Endothelial cell of umbilical vein (primary cell): ENCODE results near the gene HIVEP1. TPM values are rescaled to one million over a fixed set of nuclear protein-coding genes. Genes with fewer than 3 reads are reported as not detected.

Experiments
- BruUV-seq: library from RNA; stranded (reverse); fragments of 400-500 nt; replicated peaks from 2 replicates; lab custom pipeline; 2021; lab: Mats Ljungman, UMichigan
- CTCF ChIA-PET: fragments of 300-600, 350-600 bp; sonication (Branson Sonifier 250); formaldehyde crosslinking; loops from one replicate; lab custom pipeline; 2021; ENCODE audit warnings: antibody characterized with exemption, inconsistent platforms; lab: Charles Lee
- POLR2A ChIA-PET: fragments of 300-600, 350-600 bp; sonication (Branson Sonifier 250); formaldehyde crosslinking; loops from one replicate; lab custom pipeline; 2021; ENCODE audit warnings: antibody characterized with exemption, inconsistent platforms; lab: Charles Lee
- DNase-seq: peaks from one replicate; pipeline ENCODE4 v3.0.0-alpha.2; 2011; ENCODE audit warnings: low read depth, low spot score
- FAIRE-seq: peaks from 2 replicates; lab custom pipeline; 2011; peaks lifted over from hg19 to GRCh38; lab: Jason Lieb, UNC
- H2AFZ ChIP-seq: 2 replicates; pipeline ENCODE4 v1.6.0; 2012; ENCODE audit warnings: low read depth, low read length, control low read depth, inconsistent platforms
- H3K27ac ChIP-seq: 2 replicates; pipeline ENCODE4 v1.5.1; 2011; ENCODE audit warnings: low read depth, mild to moderate bottlenecking, control low read depth, low read length, moderate library complexity; ENCODE audit not compliant: insufficient read depth
- H3K27me3 ChIP-seq, 2 experiments: 2 replicates each; pipeline versions ENCODE4 v1.6.0 to v1.6.1; 2011; ENCODE audit warnings: low read length in 2 of 2, mixed read lengths in 1 of 2; ENCODE audit not compliant: control insufficient read depth in 2 of 2, insufficient read depth in 2 of 2
- H3K36me3 ChIP-seq, 2 experiments: 2 replicates in 1 of 2; 3 replicates in 1 of 2; pipeline ENCODE4 v1.5.1; 2011; ENCODE audit warnings: low read length in 2 of 2, mild to moderate bottlenecking in 1 of 2, moderate library complexity in 1 of 2; ENCODE audit not compliant: control insufficient read depth in 2 of 2, insufficient read depth in 2 of 2; ENCODE audit errors: extremely low read depth in 1 of 2
- H3K4me1 ChIP-seq: 3 replicates; pipeline ENCODE4 v1.5.1; 2011; ENCODE audit warnings: mild to moderate bottlenecking, low read length; ENCODE audit not compliant: control insufficient read depth, insufficient read depth; ENCODE audit errors: extremely low read depth
- H3K4me2 ChIP-seq: 2 replicates; pipeline ENCODE4 v1.6.1; 2011; ENCODE audit warnings: low read length, control low read depth, mixed read lengths; ENCODE audit not compliant: insufficient read depth
- H3K4me3 ChIP-seq, 3 experiments: fragments of 200-600 bp in 1 of 3; sonication (generic), shearing (Covaris generic) in 1 of 3; replicated peaks in 1 of 3; 2 replicates each; pipeline ENCODE4 v1.5.1; 2011 to 2016; ENCODE audit warnings: control low read depth in 3 of 3, low read length in 3 of 3, mild to moderate bottlenecking in 2 of 3, inconsistent platforms in 1 of 3, low read depth in 1 of 3, moderate library complexity in 1 of 3; ENCODE audit not compliant: insufficient read depth in 1 of 3
- H3K79me2 ChIP-seq: 2 replicates; pipeline ENCODE4 v1.6.0; 2012; ENCODE audit warnings: low read length, inconsistent platforms; ENCODE audit not compliant: control insufficient read depth, insufficient read depth
- H3K9ac ChIP-seq: replicated peaks from 2 replicates; pipeline ENCODE3; 2011; ENCODE audit warnings: low read length, control low read depth; ENCODE audit not compliant: insufficient read depth; ENCODE audit errors: extremely low read depth
- H3K9me1 ChIP-seq: replicated peaks from 3 replicates; pipeline ENCODE4 v1.6.0; 2011; ENCODE audit warnings: mild to moderate bottlenecking, low read length; ENCODE audit not compliant: control insufficient read depth, insufficient read depth; ENCODE audit errors: extremely low read depth
- H3K9me3 ChIP-seq: replicated peaks from 2 replicates; pipeline ENCODE4 v1.5.1; 2012; ENCODE audit warnings: low read length, inconsistent platforms; ENCODE audit not compliant: control insufficient read depth, insufficient read depth
- H4K20me1 ChIP-seq: replicated peaks from 2 replicates; pipeline ENCODE3; 2011; ENCODE audit warnings: mild to moderate bottlenecking, low read length; ENCODE audit not compliant: control insufficient read depth, insufficient read depth; ENCODE audit errors: extremely low read depth
- CTCF ChIP-seq, 2 donors: IDR thresholded peaks; 1 replicate in 1 of 2; 2 replicates in 1 of 2; pipeline ENCODE4 v1.5.1; 2011; ENCODE audit warnings: low read length in 2 of 2, mild to moderate bottlenecking in 2 of 2, moderate library complexity in 2 of 2, control low read depth in 1 of 2, inconsistent platforms in 1 of 2, low read depth in 1 of 2; ENCODE audit not compliant: insufficient read depth in 1 of 2; ENCODE audit errors: extremely low read depth in 1 of 2
- EZH2 ChIP-seq: IDR thresholded peaks from 2 replicates; pipeline ENCODE4 v1.6.1; 2012; ENCODE audit warnings: borderline replicate concordance, low read depth, mild to moderate bottlenecking, moderate library complexity, low read length, inconsistent platforms; ENCODE audit not compliant: severe bottlenecking
- FOS ChIP-seq: IDR thresholded peaks from 2 replicates; pipeline ENCODE4 v1.6.1; 2011; ENCODE audit warnings: mild to moderate bottlenecking, low read length, moderate library complexity, borderline replicate concordance; ENCODE audit not compliant: insufficient read depth
- GATA2 ChIP-seq: IDR thresholded peaks from 2 replicates; pipeline ENCODE4 v1.7.0; 2011; ENCODE audit warnings: low read depth, mild to moderate bottlenecking, moderate library complexity, mixed read lengths, low read length; ENCODE audit not compliant: insufficient read length, insufficient read depth
- JUN ChIP-seq: IDR thresholded peaks from 2 replicates; pipeline ENCODE4 v1.6.1; 2011; ENCODE audit warnings: borderline replicate concordance, low read depth; ENCODE audit not compliant: insufficient read length, insufficient read depth
- MAX ChIP-seq: IDR thresholded peaks from 2 replicates; pipeline ENCODE4 v1.6.1; 2011; ENCODE audit not compliant: insufficient read depth, insufficient read length
- MYC ChIP-seq: IDR thresholded peaks from one replicate; pipeline ENCODE4 v1.6.1; 2011; ENCODE audit warnings: mild to moderate bottlenecking, low read depth, low read length
- POLR2A ChIP-seq: IDR thresholded peaks from 2 replicates; pipeline ENCODE4 v1.6.1; 2012; ENCODE audit warnings: low read depth, mild to moderate bottlenecking, control low read depth, low read length
- POLR2AphosphoS5 ChIP-seq: IDR thresholded peaks from 2 replicates; pipeline ENCODE4 v1.6.1; 2012; ENCODE audit warnings: low read depth, mild to moderate bottlenecking, control low read depth, low read length, moderate library complexity; ENCODE audit not compliant: insufficient read depth
- dilution Hi-C: fragments of 300-500 bp; cut with MboI; formaldehyde crosslinking; loops from one replicate; pipeline ENCODE4 v1.15.0; 2019; ENCODE audit warnings: low sequenced_read_pairs; ENCODE audit not compliant: extremely low pct_ligation_motif_present
- intact Hi-C: fragments of 100-400 bp; cut with micrococcal nuclease; formaldehyde crosslinking; loops from one replicate; pipeline ENCODE4 v1.10.0; 2022
- polyA plus RNA-seq, 4 experiments: library from polyadenylated mRNA; depleted of rRNA in 3 of 4; stranded (reverse) in 3 of 4; unstranded in 1 of 4; fragments of >200 nt; gene quantifications; 2 replicates each; pipeline versions ENCODE4 v1.2.1 to v1.2.3, GENCODE V29; 2011 to 2012; ENCODE audit warnings: missing spikeins in 1 of 4
- total RNA-seq: library from RNA; stranded (reverse); gene quantifications from 2 replicates; pipeline ENCODE4 v1.2.3, GENCODE V29; 2021

Gene HIVEP1
- total and polyA plus RNA-seq, 2 donors (not counting 3 experiments of a cell fraction or from before 2014, with no cell fraction given), result 33.5 to 49.2 TPM

DNA sequence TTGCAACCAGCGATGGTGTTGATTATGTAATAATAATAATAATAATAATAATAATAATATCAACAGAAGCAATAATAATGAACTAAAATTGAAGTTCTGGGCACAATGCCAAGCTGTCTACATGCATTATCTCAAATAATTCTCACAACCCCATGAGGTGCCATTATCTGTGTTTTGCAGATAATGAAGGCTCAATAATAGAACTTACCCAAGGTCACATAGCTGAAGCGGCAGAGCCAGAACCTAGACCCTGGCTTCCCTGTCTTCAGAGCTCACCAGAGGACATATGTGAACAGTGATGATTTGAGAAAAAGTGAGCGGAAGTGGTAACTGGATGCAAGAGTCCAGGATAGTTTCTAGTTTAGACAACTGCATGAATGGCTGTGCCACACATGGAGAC is 91.0 kb downstream of the HIVEP1 start:
- POLR2A ChIA-PET, result interaction anchor here (0.8 kb wide), 1 partner anchor 90 kb away, joined by 4 read pairs; no protein-coding TSS in a partner anchor
- intact Hi-C loops, result no loop called here

More for the DNA sequence above, 91.0 kb downstream of the HIVEP1 start:
- CTCF ChIA-PET, result interaction anchor here (1.3 kb wide), 1 partner anchor 21 kb away, joined by 3 read pairs; no protein-coding TSS in a partner anchor
- no peak for TF ChIP-seq EZH2
- no peak for TF ChIP-seq JUN
- TF ChIP-seq MAX, result no peak
- no peak for TF ChIP-seq POLR2A
- TF ChIP-seq POLR2AphosphoS5, result no peak
- no peak for TF ChIP-seq FOS
- TF ChIP-seq CTCF (IDR thresholded peaks at IDR 0.05; ENCODE audit: extremely low read depth in 1 of 2, insufficient read depth in 1 of 2, low read depth in 1 of 2, low read length in 2 of 2), result no peak
- TF ChIP-seq MYC, result no peak
- TF ChIP-seq GATA2, result no peak
- Histone ChIP-seq H2AFZ (no peak overlapping the region), H3K9me3 (no peaks in the 10 kb centered on the region), H3K36me3 (no peaks in the 10 kb centered on the region), H3K9ac (no peak overlapping the region), H3K27ac (no peak overlapping the region), H3K4me3 (no peak overlapping the region), H3K9me1 (no peaks in the 10 kb centered on the region), H3K4me1 (no peaks in the 10 kb centered on the region), H3K27me3 (no peaks in the 10 kb centered on the region), H3K4me2 (no peak overlapping the region), H4K20me1 (no peaks in the 10 kb centered on the region), H3K79me2 (peaks cover 4% of the 10 kb centered on the region)
- dilution Hi-C loops, result no loop called here
- no TSS peak for BruUV-seq
- no peak for DNase-seq
- no peak for FAIRE-seq
